ENCODE results near the gene RHBDD1. TPM values are rescaled to one million over a fixed set of nuclear protein-coding genes. Genes with fewer than 3 reads are reported as not detected.

RHBDD1 gene
- total and polyA plus RNA-seq, 8 donors: 1.8 to 31.6 (median 6.0) TPM

- no peaks in the 10 kb centered on the region for H3K4me1 ChIP-seq
- intact Hi-C loops (cut with DNase I; ENCODE audit: low total_unique reads): no loop called here
- H3K36me3 ChIP-seq: peaks cover 7 to 36% (median 21%) of the 10 kb centered on the region in 4 donors
- H3K27ac ChIP-seq: no peak overlapping the region
- WGBS, 5 donors: 74 to 90% (median 86%) methylated on average over 2 of the region's 2 CpGs
- H3K4me3 ChIP-seq: no peak overlapping the region
- DNase-seq: no peak
- TF ChIP-seq EP300 (IDR thresholded peaks at IDR 0.05): no peak
- no peak for TF ChIP-seq POLR2AphosphoS5 (IDR thresholded peaks at IDR 0.05)
- TF ChIP-seq, protein P1, sequence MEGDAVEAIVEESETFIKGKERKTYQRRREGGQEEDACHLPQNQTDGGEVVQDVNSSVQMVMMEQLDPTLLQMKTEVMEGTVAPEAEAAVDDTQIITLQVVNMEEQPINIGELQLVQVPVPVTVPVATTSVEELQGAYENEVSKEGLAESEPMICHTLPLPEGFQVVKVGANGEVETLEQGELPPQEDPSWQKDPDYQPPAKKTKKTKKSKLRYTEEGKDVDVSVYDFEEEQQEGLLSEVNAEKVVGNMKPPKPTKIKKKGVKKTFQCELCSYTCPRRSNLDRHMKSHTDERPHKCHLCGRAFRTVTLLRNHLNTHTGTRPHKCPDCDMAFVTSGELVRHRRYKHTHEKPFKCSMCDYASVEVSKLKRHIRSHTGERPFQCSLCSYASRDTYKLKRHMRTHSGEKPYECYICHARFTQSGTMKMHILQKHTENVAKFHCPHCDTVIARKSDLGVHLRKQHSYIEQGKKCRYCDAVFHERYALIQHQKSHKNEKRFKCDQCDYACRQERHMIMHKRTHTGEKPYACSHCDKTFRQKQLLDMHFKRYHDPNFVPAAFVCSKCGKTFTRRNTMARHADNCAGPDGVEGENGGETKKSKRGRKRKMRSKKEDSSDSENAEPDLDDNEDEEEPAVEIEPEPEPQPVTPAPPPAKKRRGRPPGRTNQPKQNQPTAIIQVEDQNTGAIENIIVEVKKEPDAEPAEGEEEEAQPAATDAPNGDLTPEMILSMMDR (IDR thresholded peaks at IDR 0.05): no peak
- no peak for TF ChIP-seq POLR2A (IDR thresholded peaks at IDR 0.05)
- H3K27me3 ChIP-seq: no peaks in the 10 kb centered on the region
- no peaks in the 10 kb centered on the region for H3K9me3 ChIP-seq
Observed at GRCh38 chr2:226999661-227000060, 163.8 kb downstream of the RHBDD1 start.

DNA sequence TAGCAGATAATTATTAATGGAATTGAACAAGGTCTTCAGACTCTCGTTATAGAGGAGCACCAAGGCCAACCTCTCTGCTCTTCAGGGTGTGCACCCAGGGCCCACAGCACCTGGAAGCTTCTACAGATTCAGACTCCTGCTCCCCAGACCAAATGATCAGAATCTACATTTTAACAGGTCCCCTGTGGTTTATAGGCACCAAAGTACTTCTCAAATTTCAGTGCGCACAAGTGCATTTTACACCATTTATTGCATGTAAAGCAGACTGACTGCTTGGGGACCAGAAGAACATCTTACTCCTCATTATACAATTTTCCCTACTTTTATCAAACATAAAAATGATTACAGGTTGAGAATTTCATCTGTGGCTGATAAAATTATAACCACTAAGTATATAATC lies 164.3 kb downstream of the RHBDD1 start:
- Histone ChIP-seq H3K9me3 (no peaks in the 10 kb centered on the region), H3K4me3 (no peak overlapping the region), H3K27ac (no peak overlapping the region), H3K27me3 (no peaks in the 10 kb centered on the region), H3K4me1 (no peaks in the 10 kb centered on the region), H3K36me3 (peaks cover 7 to 36% (median 21%) of the 10 kb centered on the region in 4 donors)
- intact Hi-C loops (cut with DNase I; ENCODE audit: low total_unique reads): no loop called here
- DNase-seq: no peak
- WGBS, 5 donors: 92 to 96% (median 93%) methylated on average over 2 of the region's 2 CpGs
- TF ChIP-seq EP300 (IDR thresholded peaks at IDR 0.05) (no peak), POLR2AphosphoS5 (IDR thresholded peaks at IDR 0.05) (no peak), POLR2A (IDR thresholded peaks at IDR 0.05) (no peak)
- TF ChIP-seq, protein P1 (IDR thresholded peaks at IDR 0.05): no peak

DNA sequence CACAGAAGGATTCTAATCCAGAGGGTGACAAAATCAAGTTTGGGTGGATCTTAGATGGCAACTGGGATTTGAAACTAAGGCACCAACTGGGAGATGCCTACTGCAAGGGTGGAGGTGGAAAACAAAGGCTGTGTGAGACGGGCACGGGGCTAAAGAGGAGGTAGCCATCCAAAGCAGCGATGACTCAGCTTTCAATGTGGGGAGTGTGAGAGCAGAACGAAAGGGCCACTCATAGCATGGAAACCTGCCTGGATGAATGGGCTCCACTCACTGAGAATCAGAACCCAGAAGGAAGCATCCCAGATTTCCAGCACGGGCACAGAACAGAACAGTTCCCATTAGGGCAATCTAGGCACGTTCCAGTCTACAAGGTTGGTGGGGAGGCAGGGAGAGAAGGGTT lies 168.6 kb downstream of the RHBDD1 start:
- H3K4me1 ChIP-seq: no peaks in the 10 kb centered on the region
- H3K9me3 ChIP-seq: no peaks in the 10 kb centered on the region
- no peak for TF ChIP-seq POLR2AphosphoS5 (IDR thresholded peaks at IDR 0.05)
- TF ChIP-seq, protein P1 (IDR thresholded peaks at IDR 0.05): no peak
- TF ChIP-seq EP300 (IDR thresholded peaks at IDR 0.05): no peak
- TF ChIP-seq POLR2A (IDR thresholded peaks at IDR 0.05): no peak
- DNase-seq: no peak
- H3K4me3 ChIP-seq: no peak overlapping the region
- 86 to 94% (median 92%) methylated on average over 6 of the region's 6 CpGs for WGBS, 5 donors
- H3K27ac ChIP-seq: no peak overlapping the region
- H3K36me3 ChIP-seq: peaks cover 0 to 13% (median 2%) of the 10 kb centered on the region in 4 donors
- no peaks in the 10 kb centered on the region for H3K27me3 ChIP-seq
- intact Hi-C loops (cut with DNase I; ENCODE audit: low total_unique reads): no loop called here

DNA sequence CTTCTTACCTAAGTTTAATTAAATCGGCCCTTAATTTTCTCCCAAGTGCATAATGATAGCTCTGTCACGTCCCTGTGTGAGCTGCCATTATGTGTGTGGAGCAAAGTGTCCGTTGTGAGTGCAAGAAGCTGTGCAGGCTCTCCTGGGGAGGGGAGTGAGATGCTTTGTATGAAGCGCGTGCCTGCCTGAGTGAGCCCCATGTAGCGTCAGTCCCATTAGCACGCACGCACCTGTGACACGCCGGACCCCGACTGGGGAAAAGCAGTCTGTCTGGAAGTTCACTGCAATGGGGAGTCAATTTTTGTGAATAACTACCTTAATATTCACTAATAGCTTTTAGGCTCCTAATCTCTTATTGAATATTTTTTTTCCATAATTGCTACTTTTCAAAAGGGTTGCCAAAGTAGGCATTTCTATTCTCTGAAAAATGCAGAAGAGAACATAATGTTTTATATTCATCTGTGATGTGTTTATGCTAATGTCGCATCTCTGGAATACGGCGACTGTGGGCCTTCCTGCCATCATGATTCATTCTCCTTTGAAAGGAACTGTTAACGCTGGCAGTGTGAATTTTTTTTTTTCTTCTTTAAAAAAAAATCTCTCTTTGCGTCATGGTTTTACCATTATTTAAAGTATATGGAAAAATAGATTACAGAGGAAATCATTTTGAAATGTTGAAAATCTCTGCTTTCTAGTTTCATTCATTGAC lies 170.5 kb downstream of the RHBDD1 start:
- Histone ChIP-seq H3K27ac (no peak overlapping the region), H3K9me3 (no peaks in the 10 kb centered on the region), H3K4me1 (no peaks in the 10 kb centered on the region), H3K27me3 (no peaks in the 10 kb centered on the region), H3K36me3 (no peaks in the 10 kb centered on the region), H3K4me3 (no peak overlapping the region)
- TF ChIP-seq EP300 (IDR thresholded peaks at IDR 0.05) (no peak), POLR2AphosphoS5 (IDR thresholded peaks at IDR 0.05) (no peak), POLR2A (IDR thresholded peaks at IDR 0.05) (no peak)
- TF ChIP-seq, protein P1 (IDR thresholded peaks at IDR 0.05): no peak
- intact Hi-C loops (cut with DNase I; ENCODE audit: low total_unique reads): no loop called here
- WGBS, 5 donors: 81 to 89% (median 88%) methylated on average over 16 of the region's 16 CpGs
- DNase-seq: no peak

Measured in stomach (tissue), 9 donors.